Stimulated activated CD4-positive, alpha-beta T cell treated with anti-CD3 and anti-CD28 coated beads, TNF-alpha, amount 100 ng/mL, for 4 hours (primary cell): ENCODE measurements around the gene MAGI2.

ENCODE experiments used
- DNase-seq, 3 experiments: peaks; one replicate each; pipeline ENCODE4 v3.0.0-alpha.2; 2020; ENCODE audit warnings: low read depth in 3 of 3

Gene MAGI2

GRCh38 chr7:78787854-78788253 lies 665.6 kb downstream of the MAGI2 start:
- DNase-seq, result no peak

DNA sequence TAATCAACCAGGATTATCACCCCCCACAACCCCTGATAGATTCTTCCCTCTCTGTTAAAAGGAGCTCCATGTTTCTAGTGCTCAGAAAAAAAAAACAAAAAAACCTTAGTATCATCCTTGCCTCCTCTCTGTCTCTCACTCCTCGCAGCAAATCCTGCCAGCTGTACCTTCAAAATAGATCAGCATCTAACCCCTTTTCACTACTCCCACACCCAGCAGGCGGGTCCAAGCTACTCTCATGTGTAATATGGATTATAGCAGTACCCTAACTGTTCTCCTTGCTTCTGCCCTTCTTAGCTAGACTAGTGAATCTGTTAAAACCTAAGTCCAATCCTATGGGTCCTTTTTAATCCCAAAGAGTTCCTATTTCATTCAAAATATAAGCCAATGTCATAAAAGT lies 667.4 kb downstream of the MAGI2 start:
- DNase-seq, result no peak

GRCh38 chr7:78783179-78783962 lies 670.1 kb downstream of the MAGI2 start:
- no peak for DNase-seq

- no peak for DNase-seq
Measured at GRCh38 chr7:78780560-78780959, 672.9 kb downstream of the MAGI2 start.

DNA sequence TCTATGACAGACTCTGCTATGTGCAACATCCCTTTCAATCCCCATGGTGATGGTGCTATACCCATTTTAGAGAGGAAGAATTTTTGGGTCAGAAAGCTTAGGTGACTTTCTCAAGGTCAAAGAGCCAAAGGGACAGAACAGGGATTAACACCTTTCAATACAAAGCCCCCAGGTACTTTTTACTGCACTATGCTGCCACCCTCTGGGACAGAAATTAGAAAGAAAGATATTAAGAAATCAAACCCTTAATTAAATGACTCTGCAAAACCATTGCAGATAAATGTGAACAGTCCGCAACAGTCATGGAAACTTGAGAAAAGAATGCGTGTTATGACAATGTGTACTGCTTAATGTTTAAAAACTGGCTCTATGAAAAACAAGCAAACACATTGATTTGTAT lies 673.7 kb downstream of the MAGI2 start:
- no peak for DNase-seq

- DNase-seq, result no peak
Measured at GRCh38 chr7:78777829-78778228, 675.6 kb downstream of the MAGI2 start.

GRCh38 chr7:78770422-78771410 lies 682.8 kb downstream of the MAGI2 start:
- no peak for DNase-seq

- no peak for DNase-seq
Measured at GRCh38 chr7:78769481-78770101, 683.9 kb downstream of the MAGI2 start.

DNA sequence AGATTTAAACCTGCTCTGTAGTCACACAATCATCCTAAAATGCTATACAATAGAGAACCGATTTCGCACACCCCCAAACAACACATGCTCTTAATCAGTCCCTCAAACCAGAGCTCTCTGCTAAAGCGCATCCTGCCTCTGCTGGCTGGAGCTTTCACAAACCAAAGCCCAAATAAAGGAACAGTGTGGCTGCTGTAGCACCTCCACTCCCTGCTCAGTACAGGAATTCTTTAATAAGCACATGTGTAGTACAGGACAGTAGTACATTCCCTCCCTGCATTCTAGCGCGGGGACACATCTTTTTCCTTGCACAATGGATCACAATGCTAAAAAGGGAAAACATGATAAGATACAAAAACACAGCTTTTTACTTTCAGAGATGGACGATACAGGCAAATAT lies 684.6 kb downstream of the MAGI2 start:
- DNase-seq, result no peak

- DNase-seq, result no peak
Measured at GRCh38 chr7:78765943-78766729, 687.3 kb downstream of the MAGI2 start.

GRCh38 chr7:78764571-78764970 lies 688.9 kb downstream of the MAGI2 start:
- no peak for DNase-seq

- no peak for DNase-seq
Measured at GRCh38 chr7:78762625-78763024, 690.8 kb downstream of the MAGI2 start.

DNA sequence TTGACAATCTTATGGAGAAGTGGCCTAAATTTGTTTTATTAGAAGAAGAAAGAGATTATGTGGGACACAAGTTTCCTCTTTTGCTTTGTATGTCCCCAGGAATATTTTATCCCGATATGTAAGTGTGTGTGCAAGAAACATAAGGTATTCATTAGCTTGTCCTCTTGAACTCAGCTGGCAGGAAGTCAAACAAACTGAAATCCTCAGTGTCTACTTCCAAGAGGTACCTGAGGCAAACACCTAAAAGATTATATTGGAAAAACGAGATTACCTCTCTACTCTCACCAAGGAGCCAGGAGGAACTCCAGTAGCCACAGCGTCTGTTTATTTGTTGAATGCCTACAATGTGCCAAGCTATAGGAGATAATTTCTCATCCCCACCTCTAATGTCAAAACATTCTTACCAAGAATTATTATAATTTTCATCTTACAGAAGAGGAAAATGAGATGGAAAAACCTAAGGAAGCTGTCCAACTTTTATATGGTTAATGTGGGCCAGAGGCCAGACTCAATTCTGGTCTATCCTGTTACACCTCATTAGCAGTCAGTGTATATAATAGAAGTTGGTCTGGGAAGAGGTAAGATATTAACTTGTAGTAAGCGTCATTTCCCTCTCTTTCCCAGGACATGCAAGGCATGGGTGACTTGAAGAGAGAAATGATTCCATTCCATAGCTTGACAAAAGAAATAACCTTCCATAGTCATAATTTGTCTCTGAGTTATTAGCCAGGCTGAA lies 692.7 kb downstream of the MAGI2 start:
- no peak for DNase-seq

GRCh38 chr7:78752554-78752953 lies 700.9 kb downstream of the MAGI2 start:
- no peak for DNase-seq

DNA sequence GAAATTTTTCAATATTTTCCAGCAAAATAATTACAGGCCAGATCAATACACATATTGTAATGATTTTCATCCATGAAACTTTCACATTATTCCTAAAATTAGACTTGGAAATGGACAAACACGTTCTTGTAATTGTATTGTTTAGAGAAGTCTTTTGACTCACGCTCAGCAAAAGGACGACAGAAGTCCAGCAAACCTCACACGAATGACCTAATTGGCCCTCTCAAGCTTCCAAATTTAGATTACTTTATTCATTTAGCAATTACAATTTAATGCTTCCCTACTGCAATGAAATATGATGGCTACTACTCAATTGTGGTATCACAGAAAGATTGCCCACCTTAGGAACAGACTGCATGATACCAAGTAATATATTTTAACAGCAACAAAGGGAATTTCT lies 702.2 kb downstream of the MAGI2 start:
- DNase-seq, result no peak

DNA sequence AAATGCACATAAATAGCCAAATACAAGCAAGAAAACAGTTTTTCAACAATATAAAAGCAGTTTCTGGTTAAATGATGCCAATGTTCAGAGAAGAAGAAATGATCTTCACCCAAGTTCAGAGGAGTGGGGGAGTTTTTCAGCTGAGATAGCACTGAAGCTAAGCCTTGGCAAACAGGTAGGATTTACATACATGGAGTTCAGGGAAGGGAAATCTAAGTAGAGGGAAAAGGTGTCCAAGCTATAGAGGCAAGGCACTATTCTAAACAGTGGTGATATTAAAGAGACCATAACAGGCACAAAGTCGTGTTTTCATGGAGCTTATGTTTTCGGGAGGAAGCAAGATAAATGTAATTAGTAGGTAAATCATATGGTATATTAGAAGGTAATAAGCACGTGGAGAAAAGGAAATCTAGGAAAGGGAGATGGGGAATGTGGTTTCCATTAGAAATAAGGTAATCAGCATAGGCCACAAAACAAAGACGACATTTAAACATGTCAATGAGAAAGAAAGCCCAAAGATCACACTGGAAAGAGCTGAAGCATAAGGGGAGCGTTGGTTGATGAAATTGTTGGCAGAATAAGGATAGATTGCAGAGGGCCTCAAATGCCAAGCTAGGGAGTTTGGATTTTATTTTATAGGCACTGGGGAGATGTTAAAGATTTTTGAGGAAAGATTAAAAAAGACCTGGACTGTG lies 704.3 kb downstream of the MAGI2 start:
- no peak for DNase-seq

DNA sequence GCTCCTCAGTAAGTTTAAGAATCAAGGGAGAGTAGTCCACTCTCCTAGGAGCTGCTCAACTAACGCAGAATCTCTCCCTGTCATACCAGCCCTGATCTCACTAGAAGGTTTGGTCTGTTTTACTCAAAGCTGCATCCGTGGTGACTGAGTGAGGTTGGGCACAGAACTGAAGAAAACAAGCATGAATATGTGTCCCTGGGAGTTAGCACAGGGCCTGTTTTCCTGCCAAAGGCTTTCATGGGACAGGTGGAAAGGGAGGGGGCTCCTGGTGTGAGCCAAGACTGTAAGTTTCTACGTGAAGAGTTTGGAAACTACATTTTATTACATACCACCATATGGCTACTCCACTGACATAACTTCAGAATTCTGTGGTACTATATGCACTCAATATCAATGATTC lies 705.9 kb downstream of the MAGI2 start:
- DNase-seq, result no peak

DNA sequence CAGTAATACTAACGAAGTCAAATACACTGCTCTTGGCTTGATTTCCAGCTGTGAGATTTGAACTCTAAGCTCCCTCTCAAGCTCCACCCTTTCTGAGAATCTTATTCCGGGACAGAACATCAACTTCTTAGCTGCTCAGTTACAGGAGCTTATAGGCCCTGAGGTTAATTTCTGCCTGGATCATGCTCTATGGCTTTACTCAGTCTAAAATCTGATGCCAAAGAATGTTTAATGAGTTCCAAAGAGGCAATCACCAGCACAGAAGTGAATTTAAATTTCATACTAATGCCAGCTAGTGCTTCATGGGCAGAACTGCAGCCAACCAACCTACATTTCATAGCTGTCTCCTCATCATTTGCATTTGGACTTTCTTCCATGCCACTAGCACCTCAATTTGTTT lies 707.2 kb downstream of the MAGI2 start:
- no peak for DNase-seq

GRCh38 chr7:78742694-78743093 lies 710.8 kb downstream of the MAGI2 start:
- DNase-seq, result no peak

DNA sequence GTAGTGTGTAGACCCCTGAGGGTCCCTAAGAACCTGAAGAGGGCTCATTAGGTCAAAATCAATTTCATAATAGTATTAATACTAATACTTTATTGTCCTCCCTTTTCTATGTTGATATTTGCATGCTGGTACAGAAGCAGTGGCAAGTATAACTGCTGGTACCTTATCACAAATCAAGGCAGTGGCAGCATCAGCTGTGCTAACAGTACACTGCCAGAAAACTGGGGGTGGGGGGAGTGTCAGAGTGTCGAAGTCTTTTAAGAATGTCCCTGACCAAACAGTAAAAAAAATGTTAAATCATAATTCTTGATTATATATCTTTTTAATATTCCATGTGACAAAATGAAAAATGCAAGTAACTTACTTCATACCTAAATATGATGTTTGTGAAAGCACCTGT lies 716.9 kb downstream of the MAGI2 start:
- DNase-seq, result no peak
